Activated CD4-positive, alpha-beta T cell treated with anti-CD3 and anti-CD28 coated beads, Interleukin-2, amount 50 U/mL, for 16 hours (primary cell): ENCODE measurements around the gene AKAP17A.
"Not testable (repeated sequence)": the region's sequence is repeated elsewhere in the genome, so short reads cannot be mapped to it uniquely, and the experiment has no call there.

Source experiments
- DNase-seq: peaks from one replicate; pipeline ENCODE4 v3.0.0-alpha.2; 2020

Gene AKAP17A

DNA sequence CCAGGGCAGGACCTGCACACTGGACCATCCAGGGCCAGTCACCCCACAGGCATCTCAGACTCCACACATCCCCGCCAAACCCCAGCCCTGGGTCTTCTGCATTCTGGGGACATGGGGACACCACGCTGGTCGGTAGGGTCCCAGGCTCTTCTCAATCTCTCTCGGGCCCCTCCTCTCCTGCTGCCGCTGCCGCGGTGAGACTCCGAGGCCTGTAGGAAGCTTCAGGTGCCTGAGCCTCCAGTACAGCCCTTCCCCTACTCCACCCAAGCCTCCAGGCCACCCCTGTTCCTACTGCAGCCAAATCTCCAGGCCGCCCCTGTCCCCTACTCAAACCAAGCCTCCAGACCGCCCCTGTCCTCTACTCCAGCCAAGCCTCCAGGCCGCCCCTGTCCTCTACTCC lies 17.9 kb downstream of the AKAP17A start:
- DNase-seq: no peak

DNA sequence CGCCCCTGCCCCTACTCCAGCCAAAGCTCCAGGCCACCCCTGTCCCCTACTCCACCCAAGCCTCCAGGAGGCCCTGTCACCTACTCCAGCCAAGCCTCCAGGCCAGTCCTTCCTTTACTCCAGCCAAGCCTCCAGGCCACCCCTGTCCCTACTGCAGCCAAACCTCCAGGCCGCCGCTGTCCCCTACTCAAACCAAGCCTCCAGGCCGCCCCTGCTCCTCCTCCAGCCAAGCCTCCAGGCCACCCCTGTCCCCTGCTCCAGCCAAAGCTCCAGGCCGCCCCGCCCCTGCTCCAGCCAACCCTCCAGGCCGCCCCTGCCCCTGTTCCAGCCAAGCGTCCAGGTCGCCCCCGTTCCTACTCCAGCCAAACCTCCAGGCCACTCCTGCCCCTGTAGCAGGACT lies 18.4 kb downstream of the AKAP17A start:
- DNase-seq: no peak

DNA sequence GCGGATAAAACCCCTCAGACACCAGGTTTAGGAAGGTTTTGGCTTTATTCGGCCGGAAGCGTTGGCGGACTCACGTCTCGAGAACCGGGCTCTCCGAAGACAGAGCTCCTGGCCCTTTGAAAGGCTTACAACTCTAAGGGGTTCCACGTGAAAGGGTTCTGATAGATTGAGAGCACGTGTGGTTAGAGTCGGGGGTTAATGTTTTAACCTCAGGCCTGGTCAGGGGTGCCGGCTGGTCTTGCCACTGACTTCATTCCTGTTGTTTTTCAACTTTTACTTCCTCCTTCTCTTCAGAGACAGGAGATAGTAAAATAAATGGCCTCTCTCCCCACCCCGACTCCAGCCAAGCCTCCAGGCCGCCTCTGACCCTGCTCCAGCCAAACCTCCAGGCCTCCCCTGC lies 18.8 kb downstream of the AKAP17A start:
- no peak for DNase-seq

DNA sequence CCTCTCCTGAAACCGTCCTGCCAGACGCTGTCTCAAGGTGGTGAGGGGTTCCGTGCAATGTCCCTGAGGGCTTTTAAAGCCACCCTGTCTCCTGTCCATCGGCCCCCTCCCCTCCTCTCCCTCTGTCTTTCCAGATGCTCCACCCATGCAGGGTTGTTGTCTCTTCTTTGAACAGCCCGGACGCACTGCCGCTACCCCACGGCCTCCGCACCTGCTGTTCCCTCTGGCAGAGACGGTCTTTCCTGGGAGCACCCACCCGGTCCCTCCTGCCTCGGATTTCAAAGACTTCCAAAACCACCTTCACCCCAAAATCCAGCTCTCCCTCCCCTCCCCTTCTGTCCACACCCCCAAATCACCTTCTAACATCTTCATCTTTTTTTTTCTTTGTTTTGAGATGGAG lies 19.3 kb downstream of the AKAP17A start:
- no peak for DNase-seq

DNA sequence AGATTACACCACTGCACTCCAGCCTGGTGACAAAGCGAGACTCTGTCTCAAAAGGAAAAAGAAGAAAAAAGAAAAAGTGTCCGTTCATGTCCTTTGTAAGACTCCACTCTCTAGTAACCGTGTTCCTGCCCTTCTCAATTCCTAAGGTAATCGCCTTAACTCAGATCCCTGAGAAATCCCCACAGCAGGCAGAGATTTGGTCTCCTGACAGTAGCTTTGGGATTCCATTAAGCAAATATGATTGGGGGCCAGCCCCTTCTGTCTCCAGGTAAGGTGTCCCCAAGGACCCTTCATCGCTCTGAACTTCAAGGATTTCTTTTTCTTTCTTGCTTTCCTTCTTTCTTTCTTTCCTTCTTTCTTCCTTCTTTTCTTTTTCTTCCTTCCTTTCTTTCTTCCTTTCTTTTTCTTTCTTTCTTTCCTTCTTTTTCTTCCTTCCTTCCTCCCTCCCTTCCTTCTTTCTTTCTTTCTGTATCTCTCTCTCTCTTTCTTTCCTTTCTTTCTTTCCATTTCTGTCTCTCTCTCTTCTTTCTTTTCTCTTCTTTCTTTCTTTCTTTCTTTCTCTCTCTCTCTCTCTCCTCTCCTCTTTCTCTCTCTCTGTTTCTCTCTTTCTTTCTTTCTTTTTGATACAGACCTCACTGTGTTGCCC lies 21.4 kb downstream of the AKAP17A start:
- DNase-seq: no peak

DNA sequence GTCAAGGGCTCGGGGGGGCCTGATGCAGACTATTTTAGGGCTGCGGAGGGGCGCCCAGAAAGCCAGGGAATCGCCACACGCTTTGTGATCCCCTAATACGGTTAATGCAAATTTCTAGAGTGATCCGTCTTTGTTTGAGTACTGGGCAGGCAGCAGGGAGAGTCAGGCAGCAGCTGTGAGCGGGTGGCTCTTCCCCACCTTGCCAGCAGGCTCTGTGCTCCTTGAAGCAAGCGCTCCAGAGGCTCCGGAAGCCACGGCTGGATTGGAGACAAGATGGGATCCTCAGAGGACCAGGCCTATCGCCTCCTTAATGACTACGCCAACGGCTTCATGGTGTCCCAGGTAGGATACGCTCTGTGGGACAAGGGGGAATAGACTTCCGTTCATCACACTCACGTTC lies 23.5 kb downstream of the AKAP17A start, which contains the start of gene ASMT:
Gene ASMT (plus strand): TSS at position 133 of the 400 bp plus-strand sequence. CDS start 141 bp downstream, at position 274.
- DNase-seq: no peak

DNA sequence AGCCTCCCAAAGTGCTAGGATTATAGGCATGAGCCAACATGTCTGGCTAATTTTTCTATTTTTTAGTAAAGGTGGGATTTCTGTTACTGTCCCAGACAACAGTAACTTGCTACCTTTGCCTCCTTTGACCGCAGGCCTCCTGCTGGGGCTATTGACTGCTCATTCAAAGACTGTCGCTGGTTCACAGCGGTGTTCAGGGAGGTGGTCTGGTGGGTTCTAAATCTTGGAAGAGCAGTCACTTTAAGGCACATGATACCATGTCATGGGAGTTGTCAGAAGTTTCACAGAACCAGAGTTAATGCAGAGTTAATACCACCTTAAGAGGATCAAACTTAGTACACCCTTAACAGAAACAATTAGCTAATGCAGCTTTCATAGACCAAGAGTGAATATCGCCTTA lies 27.3 kb downstream of the AKAP17A start:
- no peak for DNase-seq

DNA sequence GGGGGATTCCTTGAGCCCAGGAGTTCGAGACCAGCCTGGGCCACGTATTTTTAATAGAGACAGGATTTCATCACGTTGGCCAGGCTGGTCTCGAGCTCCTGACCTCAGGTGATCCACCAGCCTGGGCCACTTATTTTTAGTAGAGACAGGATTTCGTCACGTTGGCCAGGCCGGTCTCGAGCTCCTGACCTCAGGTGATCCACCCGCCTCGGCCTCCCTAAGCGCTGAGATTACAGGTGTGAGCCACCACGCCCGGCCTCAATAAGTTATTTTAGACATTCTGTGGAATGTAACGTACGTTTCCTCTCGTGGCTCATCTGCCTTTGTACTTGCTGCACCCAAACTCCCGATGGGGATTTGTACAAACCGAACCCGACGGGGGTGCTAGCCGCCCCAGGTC lies 32.3 kb downstream of the AKAP17A start:
- DNase-seq: no peak

DNA sequence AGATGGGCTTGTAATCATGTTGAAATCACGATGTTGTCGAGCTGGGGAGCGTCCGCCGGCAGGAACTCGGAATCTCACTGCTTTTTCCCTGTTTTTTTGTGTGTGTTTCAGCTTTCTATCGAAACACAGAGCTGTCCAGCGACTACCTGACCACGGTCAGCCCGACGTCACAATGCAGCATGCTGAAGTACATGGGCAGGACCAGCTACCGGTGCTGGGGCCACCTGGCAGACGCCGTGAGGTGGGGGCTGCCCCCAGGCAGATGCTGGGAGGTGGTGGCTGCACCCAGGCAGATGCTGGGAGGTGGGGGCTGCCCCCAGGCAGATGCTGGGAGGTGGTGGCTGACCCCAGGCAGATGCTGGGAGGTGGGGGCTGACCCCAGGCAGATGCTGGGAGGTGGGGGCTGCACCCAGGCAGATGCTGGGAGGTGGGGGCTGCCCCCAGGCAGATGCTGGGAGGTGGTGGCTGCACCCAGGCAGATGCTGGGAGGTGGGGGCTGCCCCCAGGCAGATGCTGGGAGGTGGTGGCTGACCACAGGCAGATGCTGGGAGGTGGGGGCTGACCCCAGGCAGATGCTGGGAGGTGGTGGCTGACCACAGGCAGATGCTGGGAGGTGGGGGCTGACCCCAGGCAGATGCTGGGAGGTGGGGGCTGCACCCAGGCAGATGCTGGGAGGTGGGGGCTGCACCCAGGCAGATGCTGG lies 32.9 kb downstream of the AKAP17A start:
- DNase-seq: not testable (repeated sequence)

DNA sequence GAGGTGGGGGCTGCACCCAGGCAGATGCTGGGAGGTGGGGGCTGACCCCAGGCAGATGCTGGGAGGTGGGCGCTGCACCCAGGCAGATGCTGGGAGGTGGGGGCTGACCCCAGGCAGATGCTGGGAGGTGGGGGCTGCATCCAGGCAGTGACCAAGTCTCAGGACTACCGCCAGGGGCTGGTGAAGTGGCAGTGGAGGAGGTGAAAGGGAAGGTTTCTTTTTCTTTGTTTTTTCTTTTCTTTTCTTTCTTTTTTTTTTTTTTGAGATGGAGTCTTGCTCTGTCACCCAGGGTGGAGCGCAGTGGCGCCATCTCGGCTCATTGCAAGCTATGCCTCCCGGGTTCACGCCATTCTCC lies 33.4 kb downstream of the AKAP17A start:
- DNase-seq: not testable (repeated sequence)

DNA sequence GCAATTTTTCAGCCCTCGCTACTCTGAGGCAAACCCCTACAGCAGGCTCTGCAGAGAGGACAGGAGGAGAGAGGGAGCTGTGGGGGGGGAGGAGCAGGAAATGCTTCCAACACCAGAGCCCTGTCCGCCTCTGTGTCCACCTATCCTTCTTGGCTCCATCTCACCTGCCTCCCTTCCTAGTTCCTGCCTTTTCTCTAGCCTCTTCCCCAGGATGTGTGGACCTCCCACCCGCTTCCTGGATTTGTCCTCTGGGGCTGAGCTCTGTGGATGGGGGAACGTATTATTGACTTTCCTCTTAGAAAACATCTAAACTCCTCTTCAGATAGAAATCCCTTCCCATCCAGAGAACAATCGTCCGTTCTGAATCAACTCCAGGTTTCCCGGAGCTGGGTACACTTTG lies 37.8 kb downstream of the AKAP17A start:
- no peak for DNase-seq

DNA sequence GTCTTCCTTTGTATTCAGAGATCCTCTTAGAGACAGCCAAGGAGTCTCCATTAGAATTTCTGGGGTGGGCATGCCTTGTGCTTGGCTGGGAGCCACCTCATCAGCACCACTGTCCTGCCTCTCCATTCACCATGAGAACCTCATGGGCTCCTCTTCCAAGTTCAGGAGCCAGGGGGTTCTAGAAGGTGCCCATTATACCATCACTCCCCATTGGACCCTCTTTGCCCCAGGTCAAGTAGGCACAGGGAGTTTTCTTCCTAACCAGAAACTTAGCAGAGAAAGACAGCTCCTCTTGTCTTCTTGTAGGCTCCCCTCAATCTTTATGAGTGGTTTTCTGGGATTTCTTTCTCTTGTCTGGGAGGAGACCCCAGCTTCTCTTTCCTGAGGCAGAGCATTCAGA lies 54.6 kb downstream of the AKAP17A start:
- no peak for DNase-seq

DNA sequence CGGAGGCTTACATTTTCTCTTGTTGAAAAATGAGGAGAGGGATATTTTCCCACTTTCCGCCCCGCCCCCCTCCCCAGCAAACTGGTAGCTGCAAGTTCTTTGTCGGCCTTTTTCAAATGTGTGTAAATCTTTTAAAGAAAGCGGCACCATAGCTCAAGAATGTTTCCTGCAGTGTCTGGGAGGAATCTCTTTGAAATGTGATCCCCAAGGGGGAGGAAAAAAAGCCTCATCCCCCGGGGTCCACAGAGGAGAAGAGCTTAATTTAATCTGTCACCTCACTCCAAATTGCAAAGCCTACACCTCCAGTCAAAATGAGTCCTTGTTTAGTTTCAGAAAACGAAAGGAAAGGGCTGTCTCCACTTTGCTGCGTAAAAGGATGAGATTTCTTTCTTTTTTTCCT lies 58.2 kb downstream of the AKAP17A start:
- no peak for DNase-seq
